Pancreas (tissue), 10 donors: ENCODE measurements around the gene CCDC97. TPM values are rescaled to one million over a fixed set of nuclear protein-coding genes. Genes with fewer than 3 reads are reported as not detected.

Source experiments
- ATAC-seq, 4 donors: fragments of 200-7000 bp; cut with Tn5 transposase; one replicate each; pipeline versions ENCODE4 v1.8.0 to v1.9.1; 2020; ENCODE audit warnings: mild to moderate bottlenecking in 4 of 4, moderate library complexity in 4 of 4
- DNase-seq, 6 donors: peaks; one replicate each; pipeline ENCODE4 v3.0.0-alpha.2; 2020
- FAIRE-seq: peaks from 2 replicates; lab custom pipeline; 2012; peaks lifted over from hg19 to GRCh38; lab: Jason Lieb, UNC
- H3K27ac ChIP-seq, 4 donors: fragments of 200-600 bp; sonication (generic); 1 replicate in 3 of 4; 2 replicates in 1 of 4; pipeline versions ENCODE4 v1.5.0 to v1.8.0; 2020
- H3K27me3 ChIP-seq, 4 donors: fragments of 200-600 bp; one replicate each; pipeline ENCODE4 v1.8.0; 2021
- H3K36me3 ChIP-seq, 3 donors: fragments of 200-600 bp; sonication (generic) in 1 of 3; one replicate each; pipeline versions ENCODE4 v1.5.0 to v1.8.0; 2020 to 2021
- H3K4me1 ChIP-seq, 3 donors: fragments of 200-600 bp; one replicate each; pipeline ENCODE4 v1.8.0; 2021
- H3K4me3 ChIP-seq, 4 donors: fragments of 200-600 bp; sonication (generic) in 2 of 4; one replicate each; pipeline versions ENCODE4 v1.5.0 to v1.8.0; 2020 to 2021
- H3K9me3 ChIP-seq, 4 donors: fragments of 200-600 bp; one replicate each; pipeline ENCODE4 v1.8.0; 2021
- WGBS, 2 donors: extraction: QIAGEN DNeasy Blood & Tissue Kit; methylation state at CpG; one replicate each; pipeline ENCODE4 v1.1.7; 2013; 5-methylcytosine and 5-hydroxymethylcytosine counted together
- intact Hi-C, 3 donors: fragments of 100-400 bp; cut with DNase I; formaldehyde crosslinking; loops; one replicate each; pipeline versions ENCODE4 v1.11.1 to v1.14.2; 2022
- polyA plus RNA-seq, 2 donors: library from polyadenylated mRNA; stranded (reverse); fragments of 200-250 nt; gene quantifications; one replicate each; pipeline ENCODE4 v1.2.3, GENCODE V29; 2013
- total RNA-seq, 6 donors: library from RNA; stranded (reverse); fragmentation: NEBNext Ultra II Directional in 4 of 6; extraction: Animal tissue kit (Norgen Biotek cat#: 25700) in 4 of 6; gene quantifications; one replicate each; pipeline versions ENCODE4 v1.2.1 to v1.2.4, GENCODE V29; 2021 to 2023
- TF ChIP-seq, protein P1 (sequence below), 4 donors: fragments of 200-600 bp; sonication (generic) in 3 of 4; IDR thresholded peaks; one replicate each; pipeline versions ENCODE4 v1.5.0 to v1.8.0; 2021; ENCODE audit warnings: antibody characterized with exemption in 4 of 4
- donor health status: healthy with polysubstance abuse.
- donor health status: DM: no; HTN: no; CAD: no; lungs with moderate emphysema.
- donor health status: DM: no; HTN: no; CAD: no.
- donor health status: control.
- donor health status: control.
- donor health status: Bipolar disorder and iron deficiency.
- donor health status: DM: yes; HTN: yes; CAD: no.
- donor health status: DM: no; HTN: no; CAD: no.
- donor health status: DM: no; HTN: no; CAD: no.
- donor health status: DM: yes; HTN: yes; CAD: no.

The CCDC97 gene
- total and polyA plus RNA-seq, 8 donors = 9.4 to 19.2 (median 12.6) TPM

DNA sequence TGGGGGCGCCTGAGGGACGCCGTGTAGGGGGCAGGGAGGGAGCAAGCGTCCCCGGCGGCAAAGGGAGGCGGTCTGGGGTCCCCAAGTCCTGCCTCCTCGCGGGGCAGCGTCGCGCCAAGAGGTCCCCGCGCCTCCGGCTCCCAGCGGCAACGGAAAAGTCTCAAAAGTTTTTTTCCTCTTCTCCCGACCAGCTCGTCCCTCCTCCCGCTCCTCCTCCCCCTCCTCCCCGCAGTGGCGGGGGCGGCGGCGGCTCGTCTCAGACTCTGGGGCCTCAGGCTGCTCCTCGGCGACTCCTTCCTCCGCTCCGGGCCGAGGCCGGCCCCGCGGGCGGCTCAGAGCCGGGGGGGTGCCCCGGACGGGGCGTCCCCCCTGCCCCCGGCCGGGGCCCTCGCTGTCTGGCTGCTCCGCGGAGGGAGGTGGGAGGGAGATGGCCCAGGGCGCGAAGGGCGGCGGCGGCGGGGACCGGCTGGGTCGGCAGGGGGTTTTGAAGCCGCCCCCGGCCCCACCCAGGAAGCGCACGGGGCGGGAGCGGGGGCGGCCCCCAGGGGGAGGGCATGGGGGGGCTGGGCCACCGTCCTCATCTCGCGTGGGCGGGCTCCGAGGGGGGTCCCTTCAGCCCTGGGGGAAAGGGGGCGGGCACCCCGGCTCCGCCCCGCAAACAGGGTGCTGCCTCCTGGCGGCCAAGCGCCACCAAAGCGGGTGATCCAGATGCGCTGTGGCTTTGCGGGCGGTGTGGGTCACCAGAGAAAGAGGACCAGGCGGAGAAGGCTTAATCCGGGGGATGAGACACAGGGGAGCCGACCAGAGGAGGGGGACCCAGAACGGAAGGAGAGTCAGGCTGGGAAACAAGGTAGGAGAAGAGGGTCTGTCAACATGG, 43.7 kb downstream of the CCDC97 start, which contains the start of gene TGFB1:
Gene TGFB1 (minus strand): TSS at position 457 of the 877 bp plus-strand sequence. CDS start 878 bp downstream, outside the sequence.
- intact Hi-C loops = no loop called here
- Histone ChIP-seq H3K36me3 (no peaks in the 10 kb centered on the region), H3K4me3 (peak within 1 kb of the TSS; percentile 57 to 79 (median 70)), H3K27ac (peak within 1 kb of the TSS in 2 of 4 donors; percentile 66 to 76), H3K9me3 (no peaks in the 10 kb centered on the region), H3K4me1 (peaks cover 0 to 5% (median 0%) of the 10 kb centered on the region in 3 donors), H3K27me3 (no peaks in the 10 kb centered on the region)
- FAIRE-seq (no peak), DNase-seq (peak; percentile 67 to 92 (median 84)), ATAC-seq (peak; percentile 72 to 82 (median 80))
- WGBS, 2 donors = 1 to 3% methylated on average over 39 to 76 of the region's 78 CpGs
- TF ChIP-seq, protein P1, sequence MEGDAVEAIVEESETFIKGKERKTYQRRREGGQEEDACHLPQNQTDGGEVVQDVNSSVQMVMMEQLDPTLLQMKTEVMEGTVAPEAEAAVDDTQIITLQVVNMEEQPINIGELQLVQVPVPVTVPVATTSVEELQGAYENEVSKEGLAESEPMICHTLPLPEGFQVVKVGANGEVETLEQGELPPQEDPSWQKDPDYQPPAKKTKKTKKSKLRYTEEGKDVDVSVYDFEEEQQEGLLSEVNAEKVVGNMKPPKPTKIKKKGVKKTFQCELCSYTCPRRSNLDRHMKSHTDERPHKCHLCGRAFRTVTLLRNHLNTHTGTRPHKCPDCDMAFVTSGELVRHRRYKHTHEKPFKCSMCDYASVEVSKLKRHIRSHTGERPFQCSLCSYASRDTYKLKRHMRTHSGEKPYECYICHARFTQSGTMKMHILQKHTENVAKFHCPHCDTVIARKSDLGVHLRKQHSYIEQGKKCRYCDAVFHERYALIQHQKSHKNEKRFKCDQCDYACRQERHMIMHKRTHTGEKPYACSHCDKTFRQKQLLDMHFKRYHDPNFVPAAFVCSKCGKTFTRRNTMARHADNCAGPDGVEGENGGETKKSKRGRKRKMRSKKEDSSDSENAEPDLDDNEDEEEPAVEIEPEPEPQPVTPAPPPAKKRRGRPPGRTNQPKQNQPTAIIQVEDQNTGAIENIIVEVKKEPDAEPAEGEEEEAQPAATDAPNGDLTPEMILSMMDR (IDR thresholded peaks at IDR 0.05) = peak; percentile 70 to 80 (median 80)

DNA sequence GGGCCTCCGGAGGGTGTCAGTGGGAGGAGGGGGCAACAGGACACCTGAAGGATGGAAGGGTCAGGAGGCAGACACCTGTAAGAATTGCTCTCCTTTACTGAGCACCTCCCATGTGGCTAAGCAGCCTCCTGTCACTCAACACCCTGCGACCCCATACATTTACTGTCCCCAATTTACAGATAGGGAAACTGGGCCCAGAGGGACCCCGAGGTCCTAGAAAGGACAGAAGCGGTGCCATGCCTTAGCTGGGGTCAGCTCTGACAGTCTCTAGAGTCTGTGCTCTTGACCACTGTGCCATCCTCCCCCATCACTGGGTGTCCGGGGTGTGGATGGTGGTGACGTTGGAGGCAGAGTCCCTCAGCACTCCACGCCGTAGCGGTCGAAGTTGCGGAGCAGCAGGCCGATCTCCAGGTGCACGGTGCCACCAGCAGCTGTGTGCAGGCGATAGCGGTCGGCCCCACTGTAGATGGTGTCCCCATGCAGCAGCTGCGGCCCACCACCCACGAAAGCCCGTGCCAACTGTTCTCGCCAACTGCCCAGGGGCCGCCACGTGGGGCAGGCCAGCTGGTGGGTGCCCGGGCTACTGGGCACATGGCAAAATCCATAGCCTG, 44.5 kb downstream of the CCDC97 start:
- H3K36me3 ChIP-seq = no peaks in the 10 kb centered on the region
- TF ChIP-seq, protein P1 (IDR thresholded peaks at IDR 0.05) = no peak
- peak in 1 of 6 donors; percentile 50 for DNase-seq
- 86 to 87% methylated on average over 23 of the region's 23 CpGs for WGBS, 2 donors
- FAIRE-seq = no peak
- H3K4me3 ChIP-seq = peak overlapping the region in 2 of 4 donors; percentile 65 to 79
- no peak for ATAC-seq
- no peak overlapping the region for H3K27ac ChIP-seq
- no peaks in the 10 kb centered on the region for H3K9me3 ChIP-seq
- no peaks in the 10 kb centered on the region for H3K27me3 ChIP-seq
- intact Hi-C loops = no loop called here
- peaks cover 0 to 5% (median 0%) of the 10 kb centered on the region in 3 donors for H3K4me1 ChIP-seq

DNA sequence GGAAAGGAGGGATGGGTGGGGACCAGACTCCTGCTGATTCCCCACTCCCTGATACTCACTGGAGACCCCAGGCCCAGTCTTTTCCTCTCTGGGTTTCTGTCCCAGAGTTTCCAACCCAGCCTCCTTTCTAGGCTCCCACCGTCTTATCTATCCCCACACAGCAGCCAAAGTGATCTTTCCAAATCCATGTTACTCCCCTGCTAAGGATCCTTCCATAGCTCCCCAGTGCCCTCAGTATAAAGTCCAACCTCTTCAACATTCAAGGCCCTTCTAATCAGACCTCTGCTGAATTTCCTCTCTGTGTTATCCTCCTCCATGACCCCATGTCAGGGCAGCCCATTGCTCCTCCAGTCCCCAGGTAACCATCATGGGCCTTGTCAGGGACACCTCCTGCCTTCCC, 45.1 kb downstream of the CCDC97 start:
- Histone ChIP-seq H3K4me3 (no peak overlapping the region), H3K27me3 (no peaks in the 10 kb centered on the region), H3K9me3 (no peaks in the 10 kb centered on the region), H3K36me3 (no peaks in the 10 kb centered on the region), H3K27ac (no peak overlapping the region), H3K4me1 (peaks cover 0 to 5% (median 0%) of the 10 kb centered on the region in 3 donors)
- intact Hi-C loops = no loop called here
- no peak for DNase-seq
- FAIRE-seq = no peak
- WGBS, 2 donors = 88 to 91% methylated on average over 1 of the region's 1 CpG
- ATAC-seq = no peak
- TF ChIP-seq, protein P1 (IDR thresholded peaks at IDR 0.05) = no peak

DNA sequence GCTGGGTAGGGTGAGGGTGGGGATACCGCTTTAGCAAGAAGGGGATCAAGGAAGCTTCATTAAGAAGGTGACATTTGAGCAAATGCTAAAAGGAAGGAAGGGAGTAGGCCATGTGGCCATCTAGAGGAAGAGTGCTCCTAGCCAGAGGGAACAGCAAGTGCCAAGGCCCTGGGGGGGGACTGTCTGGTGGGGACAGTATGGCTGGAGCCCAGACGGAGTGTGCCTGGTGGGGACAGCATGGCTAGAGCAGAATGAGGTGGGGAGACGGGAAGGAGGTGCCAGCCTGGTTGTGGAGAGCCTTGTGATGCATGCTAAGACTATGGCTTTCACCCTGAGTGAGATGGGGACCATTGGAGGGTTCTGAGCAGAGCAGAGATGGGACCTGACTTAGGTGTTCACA, 45.8 kb downstream of the CCDC97 start:
- DNase-seq (no peak), FAIRE-seq (no peak), ATAC-seq (no peak)
- peaks cover 0 to 5% (median 0%) of the 10 kb centered on the region in 3 donors for H3K4me1 ChIP-seq
- no peaks in the 10 kb centered on the region for H3K9me3 ChIP-seq
- H3K36me3 ChIP-seq = no peaks in the 10 kb centered on the region
- H3K4me3 ChIP-seq = no peak overlapping the region
- WGBS, 2 donors = 73 to 77% methylated on average over 3 of the region's 3 CpGs
- TF ChIP-seq, protein P1 (IDR thresholded peaks at IDR 0.05) = no peak
- H3K27ac ChIP-seq = no peak overlapping the region
- no peaks in the 10 kb centered on the region for H3K27me3 ChIP-seq
- intact Hi-C loops = no loop called here
